ENCODE measurements around the gene PELI3.

- TF ChIP-seq CTCF (optimal IDR thresholded peaks at IDR 0.05 in 1 of 3, IDR thresholded peaks at IDR 0.05 in 1 of 3, conservative IDR thresholded peaks at IDR 0.05 in 1 of 3; ENCODE audit: extremely low read depth in 1 of 3, insufficient read depth in 2 of 3, low read length in 3 of 3): no peak
- TF ChIP-seq EZH2 (IDR thresholded peaks at IDR 0.05; ENCODE audit: low read length): no peak
Measured at GRCh38 chr11:66459138-66459778, 7.4 kb upstream of the PELI3 start.
